Right kidney (tissue), 1 donor: ENCODE results near the gene ELP1.
"Not testable (repeated sequence)": the region's sequence is repeated elsewhere in the genome, so short reads cannot be mapped to it uniquely, and the experiment has no call there.

Experiments used
- DNase-seq: peaks from one replicate; pipeline ENCODE4 v3.0.0-alpha.2; 2016

Gene ELP1

DNA sequence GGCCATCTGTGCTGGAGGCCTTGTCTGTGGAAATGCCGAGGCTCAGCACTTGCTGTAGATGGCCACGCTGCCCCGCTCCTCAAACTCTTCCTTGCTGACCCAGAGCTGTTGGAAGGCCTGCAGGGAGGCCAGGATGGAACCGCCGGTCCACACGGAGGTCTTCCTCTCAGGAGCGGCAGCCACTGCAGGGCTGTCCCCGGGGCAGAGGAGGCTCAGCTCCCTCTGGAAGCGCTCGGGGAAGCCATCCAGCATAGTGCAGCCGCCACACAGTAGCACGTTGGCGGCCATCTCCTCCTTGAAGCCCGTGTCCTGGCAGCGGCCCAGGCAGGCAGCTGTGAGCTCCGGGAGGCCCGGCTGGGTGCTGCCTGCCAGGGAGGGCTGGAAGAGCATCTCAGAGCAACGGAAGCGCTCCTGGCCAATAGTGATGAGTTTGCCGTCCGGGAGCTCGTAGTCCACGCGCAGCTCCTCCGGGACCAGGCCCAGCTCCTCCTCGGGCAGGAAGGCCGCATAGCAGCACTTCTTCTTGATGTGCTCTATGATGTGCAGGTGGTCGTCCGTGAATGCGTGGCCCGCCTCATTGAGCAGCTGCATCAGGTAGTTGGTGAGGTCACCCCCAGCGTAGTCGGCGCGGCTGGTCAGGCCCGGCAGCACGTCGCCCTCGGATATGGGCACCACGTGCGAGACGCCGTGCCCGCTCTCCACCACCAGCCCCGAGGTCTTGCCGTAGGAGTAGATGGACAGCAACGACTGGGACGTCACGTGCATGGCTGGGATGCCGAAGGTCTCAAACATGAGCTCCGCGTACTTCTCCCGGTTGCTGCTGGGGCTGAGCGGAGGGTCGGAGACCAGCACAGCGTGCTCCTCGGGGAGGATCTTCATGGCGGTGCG lies 79.0 kb downstream of the ELP1 start:
- DNase-seq = no peak

DNA sequence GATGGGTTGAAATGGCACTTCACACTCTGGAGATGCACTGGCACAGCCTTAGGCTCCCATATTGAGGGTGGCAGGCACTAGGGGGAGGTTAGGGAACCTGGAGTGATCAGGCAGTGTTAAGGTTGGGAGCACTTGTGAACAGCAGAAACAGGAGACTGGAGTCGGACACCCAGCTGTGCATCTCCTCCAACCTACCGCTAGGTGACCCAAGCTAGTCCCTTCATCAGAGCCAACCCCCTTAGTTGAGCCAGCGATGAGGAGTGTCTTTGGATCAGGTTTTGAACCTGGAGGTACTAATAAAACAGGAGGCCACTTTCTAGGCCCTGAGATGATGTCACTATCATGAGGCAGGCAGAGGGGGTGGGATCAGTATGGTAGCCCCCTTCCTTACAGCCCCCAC lies 79.8 kb downstream of the ELP1 start:
- no peak for DNase-seq

- no peak for DNase-seq
Observed at GRCh38 chr9:108852079-108852478, 81.8 kb downstream of the ELP1 start.

GRCh38 chr9:108851138-108851537 lies 82.8 kb downstream of the ELP1 start:
- no peak for DNase-seq

DNA sequence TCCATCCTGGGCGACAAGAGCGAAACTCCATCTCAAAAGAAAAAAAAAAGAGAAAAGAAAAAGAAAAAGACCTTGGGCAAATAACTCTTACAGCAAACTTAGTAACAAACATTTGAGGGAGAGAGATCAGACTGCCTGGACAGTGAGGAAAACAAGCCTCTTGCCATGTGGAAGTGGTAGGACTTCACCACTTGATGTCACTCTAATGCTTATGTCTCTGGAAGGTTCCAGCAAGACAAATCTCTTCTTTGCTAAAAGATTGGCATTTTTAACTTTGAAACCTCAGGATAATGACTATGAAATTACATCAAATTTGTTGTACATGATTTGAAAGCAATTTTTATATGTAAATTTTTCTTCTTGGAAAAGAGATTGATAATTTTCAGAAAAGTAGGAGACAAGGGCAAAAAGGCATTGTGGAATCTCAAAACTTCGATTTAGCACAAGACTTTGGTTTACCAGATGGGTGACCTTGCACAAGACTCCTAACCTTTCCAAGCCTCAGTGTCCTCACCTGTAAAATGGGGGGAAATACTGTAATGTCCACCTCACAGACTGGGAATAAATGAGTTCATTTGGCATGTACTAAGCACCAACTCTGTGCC lies 83.5 kb downstream of the ELP1 start:
- DNase-seq = no peak

DNA sequence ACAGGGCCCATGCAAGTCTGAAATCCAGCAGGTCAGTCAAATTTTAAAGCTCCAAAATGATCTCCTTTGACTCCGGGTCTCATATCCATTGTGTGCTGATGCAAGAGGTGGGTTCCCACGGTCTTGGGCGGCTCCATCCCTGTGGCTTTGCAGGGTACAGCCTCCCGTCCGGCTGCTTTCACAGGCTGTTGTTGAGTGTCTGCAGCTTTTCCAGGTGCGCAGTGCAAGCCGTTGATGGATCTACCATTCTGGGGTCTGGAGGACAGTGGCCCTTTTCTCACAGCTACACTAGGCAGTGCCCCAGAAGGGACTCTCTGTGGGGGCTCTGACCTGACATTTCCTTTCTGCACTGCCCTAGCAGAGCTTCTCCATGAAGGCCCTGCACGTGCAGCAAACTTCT lies 85.6 kb downstream of the ELP1 start:
- DNase-seq = not testable (repeated sequence)

DNA sequence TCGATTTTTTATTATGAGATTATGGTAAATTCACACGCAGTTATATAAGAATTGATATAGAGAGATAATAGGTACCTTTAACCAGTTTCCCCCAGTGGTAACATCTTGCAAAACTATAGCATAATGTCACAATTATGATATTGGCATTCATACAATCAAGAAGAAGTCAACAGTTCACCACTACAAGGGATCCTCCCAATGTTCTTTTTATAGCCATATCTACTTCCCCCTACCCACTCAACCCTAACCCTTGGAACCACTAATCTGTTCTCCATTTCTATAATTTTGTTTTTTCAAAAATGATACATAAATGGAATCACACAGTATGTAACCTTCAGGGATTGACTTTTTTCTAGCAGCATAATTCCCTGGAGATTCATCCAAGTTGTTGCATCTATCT lies 88.0 kb downstream of the ELP1 start:
- DNase-seq = no peak

DNA sequence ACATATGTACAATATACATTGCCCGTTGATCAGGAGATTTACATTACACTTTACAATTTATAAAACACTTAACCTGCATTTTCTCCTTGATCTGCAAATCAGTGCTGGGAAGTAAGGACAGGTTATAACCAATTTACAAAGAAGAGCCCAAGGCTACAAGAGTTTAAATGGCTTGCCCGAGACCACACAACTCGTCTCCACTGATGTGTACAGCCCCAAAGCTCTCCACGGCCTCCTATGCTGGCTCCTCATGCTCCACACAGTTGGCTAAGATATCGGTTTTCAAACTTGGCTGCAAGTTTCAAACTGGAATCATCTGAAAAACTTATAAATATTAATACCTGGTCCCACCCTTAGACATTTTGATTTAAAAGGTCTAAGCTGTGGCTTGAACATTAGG lies 88.4 kb downstream of the ELP1 start:
- DNase-seq = no peak

GRCh38 chr9:108844856-108845255 lies 89.1 kb downstream of the ELP1 start:
- no peak for DNase-seq

GRCh38 chr9:108844391-108844790 lies 89.5 kb downstream of the ELP1 start:
- DNase-seq = no peak

DNA sequence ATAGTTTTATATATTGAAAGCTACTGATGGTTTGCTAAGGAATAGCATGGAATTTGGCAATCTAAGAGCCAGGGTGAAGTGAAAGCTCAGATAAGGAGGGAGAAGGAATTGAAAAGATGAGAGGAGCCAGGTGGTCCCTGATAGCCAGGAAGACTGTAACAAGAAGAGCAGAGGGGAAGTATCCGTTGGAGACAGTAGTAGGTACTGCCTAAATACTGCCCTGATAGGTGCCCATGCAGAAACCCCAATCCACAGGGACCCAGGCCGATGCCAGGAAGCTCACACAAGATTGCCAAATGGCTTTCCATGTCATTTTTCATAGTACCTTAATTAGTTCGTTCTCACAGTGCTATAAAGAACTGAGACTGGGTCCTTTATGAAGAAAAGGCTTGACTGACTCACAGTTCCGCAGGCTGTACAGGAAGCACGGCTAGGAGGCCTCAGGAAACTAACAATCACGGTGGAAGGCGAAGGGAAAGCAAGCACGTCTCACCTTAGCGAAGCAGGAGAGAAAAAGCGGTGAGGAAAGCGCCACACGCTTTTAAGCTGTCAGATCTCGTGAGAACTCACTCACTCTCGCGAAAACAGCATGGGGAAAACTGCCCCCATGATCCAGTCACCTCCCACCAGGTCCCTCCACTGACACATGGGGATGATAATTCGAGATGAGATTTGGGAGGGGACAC lies 91.2 kb downstream of the ELP1 start:
- no peak for DNase-seq

- DNase-seq = not testable (repeated sequence)
Observed at GRCh38 chr9:108839561-108839960, 94.4 kb downstream of the ELP1 start.

DNA sequence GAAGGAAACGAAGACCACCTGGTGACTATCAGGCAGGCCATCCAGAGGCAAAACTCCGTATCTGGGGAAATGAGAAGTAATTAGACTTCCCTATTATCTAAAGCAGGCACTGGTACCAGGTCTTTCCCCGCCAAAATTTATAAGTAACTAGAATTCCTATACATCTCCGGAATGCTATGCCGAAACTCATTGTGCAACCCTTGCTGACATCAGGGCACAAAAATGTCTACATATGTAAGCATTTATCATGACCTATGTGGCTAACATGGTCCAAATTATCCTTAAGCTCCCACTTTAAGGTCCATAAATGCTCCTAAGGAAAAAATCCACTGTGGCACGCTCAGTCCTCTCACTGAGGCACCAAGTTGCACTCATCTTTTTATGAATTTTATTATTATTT lies 95.9 kb downstream of the ELP1 start:
- no peak for DNase-seq

DNA sequence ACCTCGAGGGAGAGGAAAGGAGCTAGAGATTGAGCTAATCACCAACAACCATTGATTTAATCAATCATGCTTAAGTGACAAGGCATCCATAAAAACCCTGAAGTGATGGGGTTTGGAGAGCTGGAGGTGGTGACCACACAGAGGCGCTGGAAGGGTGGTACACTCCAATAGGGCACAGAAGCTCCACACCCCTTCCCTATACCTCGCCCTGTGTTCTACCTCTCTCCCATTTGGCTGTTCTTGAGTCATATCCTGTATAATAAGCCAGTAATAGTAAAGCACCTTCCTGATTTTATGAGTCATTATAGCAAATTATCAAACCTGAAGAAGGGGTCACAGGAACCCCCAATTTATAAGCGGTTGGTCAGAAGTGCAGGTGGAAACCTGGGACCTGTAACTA lies 96.4 kb downstream of the ELP1 start:
- no peak for DNase-seq

GRCh38 chr9:108836781-108837180 lies 97.1 kb downstream of the ELP1 start:
- no peak for DNase-seq

- no peak for DNase-seq
Observed at GRCh38 chr9:108836319-108836718, 97.6 kb downstream of the ELP1 start.

DNA sequence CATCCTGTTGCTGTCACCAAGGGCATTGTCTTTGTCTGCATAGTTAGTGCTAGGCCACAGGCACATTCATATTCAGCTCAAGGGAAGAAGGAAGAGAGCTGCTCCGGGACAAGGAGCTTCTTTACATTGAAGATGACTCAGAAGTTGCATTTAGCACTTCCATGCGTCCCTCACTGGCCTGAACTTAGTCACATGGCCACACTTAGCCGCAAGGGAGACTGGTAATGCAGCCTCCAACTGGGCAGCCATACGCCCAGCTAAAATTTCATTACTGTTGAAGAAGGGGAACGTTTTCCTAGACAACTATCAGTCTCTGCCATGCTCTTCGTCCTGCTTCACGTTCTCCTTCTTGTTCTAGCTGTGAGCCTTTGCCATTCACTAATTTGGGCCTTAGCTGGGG lies 98.1 kb downstream of the ELP1 start:
- DNase-seq = no peak

DNA sequence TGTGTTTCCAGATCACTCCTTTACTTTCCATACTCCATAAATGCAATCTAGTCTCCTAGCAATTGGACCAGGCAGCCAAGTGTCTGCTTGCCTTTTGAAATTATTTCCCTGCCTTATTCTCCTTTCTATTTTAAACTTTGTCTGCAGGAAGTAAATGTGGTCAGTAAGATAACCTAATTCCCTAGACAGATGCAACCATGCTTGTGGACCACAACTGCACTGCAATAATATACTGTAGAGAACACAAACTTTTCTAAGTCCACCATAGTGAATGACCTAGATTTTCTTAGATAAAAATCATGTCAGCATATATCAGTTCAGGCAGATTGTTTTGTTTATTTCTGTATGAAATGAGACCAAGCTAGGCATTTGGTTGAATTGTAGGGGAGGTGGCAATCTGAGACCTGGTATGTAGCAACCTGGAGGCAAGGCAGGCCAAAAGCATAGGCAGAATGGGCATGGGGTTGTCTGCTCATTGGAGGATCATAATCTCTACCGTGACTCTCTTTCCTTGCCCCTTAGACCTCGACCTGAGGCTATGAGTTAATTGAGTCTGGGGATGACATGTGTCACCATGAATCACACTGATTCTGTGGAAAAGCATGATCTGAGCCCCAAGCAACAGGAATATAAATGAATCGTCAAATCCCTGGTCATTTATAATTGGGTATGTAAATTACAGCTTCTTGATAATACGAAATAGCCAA lies 98.8 kb downstream of the ELP1 start:
- DNase-seq = no peak

DNA sequence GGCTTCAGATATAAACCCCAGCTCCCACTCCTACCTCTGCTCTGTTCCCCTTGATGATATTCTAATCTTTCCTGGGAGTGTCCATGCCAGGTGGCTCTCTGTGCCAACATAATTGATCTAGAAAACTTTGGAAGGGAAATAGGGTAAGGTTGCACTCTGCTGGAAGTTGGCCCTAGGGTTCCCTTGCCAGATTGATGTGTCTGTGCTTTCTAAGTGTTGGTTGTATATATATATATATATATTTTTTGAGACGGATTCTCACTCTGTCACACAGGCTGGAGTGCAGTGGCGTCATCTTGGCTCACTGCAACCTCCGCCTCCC lies 101.8 kb downstream of the ELP1 start:
- no peak for DNase-seq

- no peak for DNase-seq
Observed at GRCh38 chr9:108831496-108832178, 102.3 kb downstream of the ELP1 start.

DNA sequence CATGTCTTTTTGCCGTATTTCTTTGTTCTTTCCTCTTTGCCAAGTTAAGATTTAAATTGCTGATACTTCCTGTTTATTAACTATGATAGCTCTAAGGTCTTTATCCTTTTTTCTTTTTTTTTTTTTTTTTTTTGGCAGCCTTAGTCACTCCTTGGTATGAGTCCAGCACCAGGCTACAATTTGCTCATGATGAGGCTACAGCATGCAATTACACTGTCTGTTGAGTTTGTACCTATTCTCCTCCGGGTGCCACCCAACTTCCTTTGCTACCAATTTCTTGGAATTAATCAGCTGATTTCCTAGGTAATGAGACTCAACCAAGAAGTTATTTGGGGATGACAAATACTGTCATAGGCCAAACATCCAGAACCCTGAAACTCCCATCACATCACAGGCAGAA lies 103.7 kb downstream of the ELP1 start:
- DNase-seq = no peak

DNA sequence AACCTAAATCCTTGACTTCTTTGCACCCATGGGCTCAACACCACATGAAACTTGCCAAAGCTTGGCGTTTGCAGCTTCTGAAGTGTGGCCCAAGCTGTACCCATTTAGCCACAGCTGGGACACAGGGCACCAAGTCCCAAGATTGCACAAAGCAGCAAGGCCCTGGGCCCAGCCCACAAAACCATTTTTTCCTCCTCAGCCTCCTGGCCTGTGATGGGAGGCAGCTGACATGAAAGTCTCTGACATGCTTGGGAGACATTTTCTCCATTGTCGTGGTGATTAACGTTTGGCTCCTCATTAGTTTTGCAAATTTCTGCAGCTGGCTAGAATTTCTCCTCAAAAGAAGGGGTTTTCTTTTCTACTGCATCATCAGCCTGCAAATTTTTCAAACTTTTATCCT lies 110.1 kb downstream of the ELP1 start:
- no peak for DNase-seq
